ENCODE data around the gene HIF1AN.

Gene HIF1AN

GRCh38 chr10:100519311-100520051, 16.3 kb upstream of the HIF1AN start, which contains the start of gene SEC31B:
TSS of gene SEC31B (minus strand) at chr10:100519861. CDS start at chr10:100516952, 2,909 bp downstream.
- in situ Hi-C loops (cut with HindIII; ENCODE audit: low sequenced_read_pairs) = loop anchor here (25.0 kb wide), 1 partner anchor 182 kb away; the partner anchor contains the start of genes PKD2L1 and SCD

- in situ Hi-C loops (cut with HindIII; ENCODE audit: low sequenced_read_pairs) = loop anchor here (25.0 kb wide), 1 partner anchor 184 kb away; the partner anchor contains the start of genes PKD2L1 and SCD
These were observed 14.9 kb upstream of the HIF1AN start for GRCh38 chr10:100520811-100521210.

GRCh38 chr10:100522107-100522801, 13.5 kb upstream of the HIF1AN start:
- in situ Hi-C loops (cut with HindIII; ENCODE audit: low sequenced_read_pairs) = loop anchor here (25.0 kb wide), 1 partner anchor 185 kb away; the partner anchor contains the start of genes PKD2L1 and SCD

DNA sequence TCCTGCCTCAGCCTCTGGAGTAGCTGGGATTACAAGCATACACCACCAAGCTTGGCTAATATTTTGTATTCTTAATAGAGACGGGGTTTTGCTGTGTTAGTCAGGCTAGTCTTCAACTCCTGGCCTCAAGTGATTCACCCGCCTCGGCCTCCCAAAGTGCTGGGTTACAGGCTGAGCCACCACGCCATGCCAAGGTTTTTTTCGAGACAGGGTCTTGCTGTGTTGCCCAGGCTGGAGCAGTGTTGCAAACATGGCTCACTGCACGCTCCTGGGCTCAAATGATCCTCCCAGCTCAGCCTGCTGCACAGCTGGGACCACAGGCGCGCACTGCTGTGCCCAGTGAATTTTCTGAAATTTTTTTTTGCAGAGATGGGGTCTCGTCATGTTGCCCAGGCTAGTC, 12.8 kb upstream of the HIF1AN start:
- in situ Hi-C loops (cut with HindIII; ENCODE audit: low sequenced_read_pairs) = loop anchor here (25.0 kb wide), 1 partner anchor 186 kb away; the partner anchor contains the start of genes PKD2L1 and SCD

DNA sequence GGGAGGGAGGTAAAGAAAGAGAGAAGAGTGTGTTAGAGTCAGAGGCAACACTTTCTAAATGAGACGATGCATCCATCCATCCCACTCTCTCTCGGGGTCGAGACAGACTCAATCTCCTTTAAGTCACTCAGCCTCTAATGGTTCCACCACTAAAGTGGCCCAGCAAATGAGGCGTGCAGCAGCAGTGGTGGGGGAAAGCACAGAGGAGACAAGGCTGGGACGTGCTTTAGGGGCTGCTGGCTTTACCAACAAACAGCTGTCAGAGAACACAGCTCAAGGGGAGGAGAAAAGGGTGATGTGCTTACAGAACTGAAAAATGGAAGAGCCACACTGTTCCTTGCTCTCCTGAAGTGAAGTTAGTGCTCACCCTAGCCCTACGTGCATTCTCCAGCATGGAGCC, 11.5 kb upstream of the HIF1AN start:
- in situ Hi-C loops (cut with HindIII; ENCODE audit: low sequenced_read_pairs) = loop anchor here (25.0 kb wide), 1 partner anchor 187 kb away; the partner anchor contains the start of genes PKD2L1 and SCD

DNA sequence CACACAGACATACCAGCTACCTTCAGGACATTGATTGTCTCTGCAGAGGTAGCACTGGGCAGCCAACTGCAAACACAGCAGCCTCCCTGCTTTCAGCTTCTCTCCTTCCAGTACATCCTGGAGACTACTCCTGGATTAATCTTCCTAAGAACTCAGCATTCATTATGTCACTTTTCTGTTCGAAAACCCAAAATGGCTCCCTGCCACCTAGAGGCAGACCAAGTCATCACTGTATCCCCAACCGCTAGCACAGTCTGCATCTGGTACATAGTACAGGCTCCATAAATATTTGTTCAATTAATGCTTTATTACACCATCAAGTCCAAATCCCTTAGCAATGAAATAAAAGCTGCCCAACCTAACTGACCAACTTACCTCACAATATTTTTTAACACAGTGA, 11.1 kb upstream of the HIF1AN start:
- in situ Hi-C loops (cut with HindIII; ENCODE audit: low sequenced_read_pairs) = loop anchor here (25.0 kb wide), 1 partner anchor 187 kb away; the partner anchor contains the start of genes PKD2L1 and SCD

GRCh38 chr10:100528123-100528886, 7.4 kb upstream of the HIF1AN start:
- in situ Hi-C loops (cut with HindIII; ENCODE audit: low sequenced_read_pairs) = no loop called here

- in situ Hi-C loops (cut with HindIII; ENCODE audit: low sequenced_read_pairs) = no loop called here
These were observed 6.7 kb upstream of the HIF1AN start for GRCh38 chr10:100528921-100529474.

DNA sequence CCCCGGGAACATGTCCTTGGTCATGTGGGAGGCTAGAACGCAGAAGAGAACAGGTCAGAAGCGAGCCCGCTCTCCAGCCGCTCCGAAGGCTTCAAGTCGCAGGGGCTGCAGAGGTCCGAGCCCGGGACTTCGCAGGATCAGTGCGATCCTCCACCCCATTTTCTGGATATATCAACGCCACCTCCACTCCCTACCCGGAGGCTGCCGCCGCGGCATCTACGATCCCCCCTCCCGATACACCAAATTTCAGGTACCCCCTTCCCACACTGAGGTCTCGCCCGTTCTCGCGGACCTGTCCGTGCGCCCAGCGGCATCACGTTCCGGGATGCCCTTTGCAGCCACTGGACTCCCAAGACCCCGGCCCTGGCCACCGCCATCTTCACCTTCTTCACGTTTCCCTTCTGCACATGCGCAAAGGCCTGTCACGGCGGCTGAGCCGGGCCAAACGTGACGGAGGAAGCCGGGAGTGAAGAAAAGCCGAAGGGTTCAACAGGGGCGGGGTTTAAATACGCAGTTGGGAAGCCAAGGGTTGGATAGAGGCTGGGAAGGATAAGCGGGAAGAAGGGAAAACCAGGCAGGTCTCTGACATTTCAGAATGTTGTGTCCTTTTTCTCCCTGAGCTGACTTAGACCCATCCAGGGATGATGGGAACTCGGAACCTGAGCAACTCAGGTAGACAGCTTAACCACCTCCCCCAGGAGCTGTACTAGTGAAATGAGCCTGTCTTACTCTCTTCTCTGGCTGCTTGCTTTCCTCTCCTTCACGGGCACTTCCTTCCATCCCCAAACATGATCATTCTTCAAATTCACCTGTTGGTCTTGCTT, 6.1 kb upstream of the HIF1AN start, which contains the start of gene NDUFB8:
Gene NDUFB8, minus strand, starts transcription at position 397 of the 824 bp plus-strand sequence. Its CDS starts 20 bp downstream, at position 377.
- in situ Hi-C loops (cut with HindIII; ENCODE audit: low sequenced_read_pairs) = no loop called here

DNA sequence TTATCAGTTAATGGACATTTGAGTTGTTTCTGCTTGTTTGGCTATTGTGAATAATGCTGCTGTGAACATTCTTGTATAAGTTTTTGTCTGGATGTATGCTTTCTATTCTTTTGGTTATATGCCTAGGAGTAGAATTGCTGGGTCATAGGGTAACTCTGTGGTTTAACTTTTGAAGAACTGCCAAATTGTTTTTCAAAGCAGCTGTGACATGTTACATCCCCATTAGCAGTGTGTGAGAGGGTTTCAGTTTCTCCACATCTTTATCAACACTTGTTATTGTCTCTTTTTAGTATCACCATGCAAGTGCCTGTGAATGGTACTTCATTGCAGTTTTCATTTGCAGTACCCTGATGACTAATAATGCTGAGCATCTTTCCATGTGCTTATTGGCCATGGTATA, 4.0 kb upstream of the HIF1AN start:
- in situ Hi-C loops (cut with HindIII; ENCODE audit: low sequenced_read_pairs) = no loop called here

- in situ Hi-C loops (cut with HindIII; ENCODE audit: low sequenced_read_pairs) = no loop called here
These were observed 1.0 kb upstream of the HIF1AN start for GRCh38 chr10:100534726-100535125.

DNA sequence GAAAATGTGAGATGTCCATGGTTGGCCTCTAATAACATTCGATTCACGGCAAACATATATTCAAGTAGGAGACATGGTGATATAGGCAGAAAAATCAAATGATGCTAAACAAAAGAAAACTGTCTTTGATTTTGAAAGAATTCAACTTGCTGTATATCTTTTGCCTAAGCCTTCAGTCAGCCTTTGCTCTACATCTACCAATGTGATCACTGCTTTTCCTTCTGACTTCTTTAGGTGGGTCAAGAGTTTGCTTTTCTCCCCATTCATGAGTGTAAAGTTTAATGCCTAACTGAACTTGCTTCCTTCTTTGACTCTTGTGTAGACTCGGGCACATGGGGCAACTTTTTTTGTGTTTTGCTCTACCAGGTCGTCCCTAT, 417 bp upstream of the HIF1AN start:
- in situ Hi-C loops (cut with HindIII; ENCODE audit: low sequenced_read_pairs) = no loop called here

- in situ Hi-C loops (cut with HindIII; ENCODE audit: low sequenced_read_pairs) = no loop called here
These were observed 1.7 kb downstream of the HIF1AN start for GRCh38 chr10:100537475-100537874.

GRCh38 chr10:100544950-100545349, 9.2 kb downstream of the HIF1AN start:
- in situ Hi-C loops (cut with HindIII; ENCODE audit: low sequenced_read_pairs) = no loop called here

DNA sequence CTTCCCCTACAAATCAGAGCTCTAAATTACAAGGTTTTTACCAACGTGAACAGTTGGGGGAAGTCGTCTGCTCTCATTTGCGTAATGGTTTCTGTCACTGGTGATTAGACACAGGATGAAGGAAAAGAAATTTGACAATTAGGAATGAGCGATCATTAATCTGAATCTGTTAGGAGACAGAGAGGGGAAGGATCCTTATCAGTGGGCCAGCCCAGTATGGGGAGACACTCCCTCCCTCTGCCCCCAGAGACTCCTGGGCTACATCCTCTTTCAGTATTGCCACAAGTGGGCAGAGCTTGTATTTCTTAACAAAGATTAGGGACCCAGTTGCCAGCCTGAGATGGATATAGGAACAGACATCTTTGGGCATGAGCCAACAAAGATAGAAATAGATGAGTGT, 15.5 kb downstream of the HIF1AN start:
- in situ Hi-C loops (cut with HindIII; ENCODE audit: low sequenced_read_pairs) = no loop called here

- in situ Hi-C loops (cut with HindIII; ENCODE audit: low sequenced_read_pairs) = no loop called here
These were observed 16.0 kb downstream of the HIF1AN start for GRCh38 chr10:100551738-100552137.

DNA sequence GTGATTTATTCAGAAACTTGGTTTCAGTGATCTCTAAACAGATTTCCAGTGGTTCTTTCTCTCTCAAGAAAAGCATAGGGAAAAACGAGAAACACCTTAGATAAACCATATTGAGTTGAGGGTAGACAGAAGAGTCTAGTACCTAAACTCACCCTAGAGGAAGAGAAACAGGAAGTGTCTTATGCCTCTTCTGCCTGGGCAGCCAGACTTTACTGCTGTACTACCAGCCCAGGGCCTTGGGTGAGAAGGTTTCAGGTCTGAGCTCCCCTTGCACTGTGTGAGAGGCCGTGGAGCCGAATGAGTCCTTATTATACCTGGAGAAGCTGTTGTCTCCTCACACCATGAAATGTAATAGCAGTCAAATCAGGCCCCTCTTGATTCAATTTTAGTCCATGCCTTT, 18.2 kb downstream of the HIF1AN start:
- in situ Hi-C loops (cut with HindIII; ENCODE audit: low sequenced_read_pairs) = no loop called here

- in situ Hi-C loops (cut with HindIII; ENCODE audit: low sequenced_read_pairs) = no loop called here
These were observed 19.2 kb downstream of the HIF1AN start for GRCh38 chr10:100554902-100555301.

DNA sequence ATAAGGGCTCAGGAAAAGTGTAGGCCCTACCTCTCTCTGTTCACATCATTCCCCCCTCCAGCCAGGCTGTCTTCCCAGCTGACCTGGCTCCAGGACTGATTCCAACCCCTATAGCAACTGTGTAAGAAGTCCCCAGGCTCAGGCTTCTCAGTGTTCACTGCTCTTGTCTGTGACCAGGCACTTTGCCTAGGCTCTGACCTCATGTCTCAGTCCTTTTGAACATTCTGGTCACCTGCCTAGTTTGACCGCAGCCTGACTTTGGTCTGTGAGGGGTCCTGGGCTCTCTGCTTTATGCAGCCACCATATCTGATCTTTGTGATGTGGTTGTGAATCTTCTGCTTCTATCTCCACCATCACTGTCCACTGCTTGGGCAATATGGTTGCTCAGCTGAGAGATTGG, 24.5 kb downstream of the HIF1AN start:
- in situ Hi-C loops (cut with HindIII; ENCODE audit: low sequenced_read_pairs) = no loop called here

DNA sequence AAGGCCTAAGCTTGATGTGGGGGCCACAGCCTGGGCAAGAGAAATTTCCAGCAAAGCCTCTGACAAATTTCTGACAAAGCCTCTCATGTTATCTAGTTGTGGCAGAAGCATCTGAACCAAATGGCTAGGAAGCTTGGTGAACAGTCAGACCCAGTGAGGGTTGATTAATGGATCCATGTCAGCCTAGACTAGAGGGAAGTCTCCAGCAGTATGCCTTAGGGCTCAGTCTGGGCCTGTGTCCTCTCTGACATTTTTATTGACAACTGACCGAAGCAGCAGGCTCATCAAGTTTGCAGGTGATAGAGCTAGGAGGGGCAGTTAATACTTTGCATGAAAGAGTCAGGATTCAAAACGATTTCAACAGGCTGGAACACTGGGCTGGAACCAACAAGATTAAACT, 25.3 kb downstream of the HIF1AN start:
- in situ Hi-C loops (cut with HindIII; ENCODE audit: low sequenced_read_pairs) = no loop called here
